ENCODE measurements around the gene KLHDC7A.

Gene KLHDC7A

GRCh38 chr1:18473195-18473815 is 7.4 kb upstream of the KLHDC7A start:
- DNase-seq = no peak

GRCh38 chr1:18474559-18475175 is 6.1 kb upstream of the KLHDC7A start:
- DNase-seq = no peak

GRCh38 chr1:18475234-18475905 is 5.4 kb upstream of the KLHDC7A start:
- no peak for DNase-seq

GRCh38 chr1:18479454-18479853 is 1.3 kb upstream of the KLHDC7A start:
- no peak for DNase-seq

GRCh38 chr1:18481190-18481920 is 625 bp downstream of the KLHDC7A start:
- no peak for DNase-seq

GRCh38 chr1:18481921-18482701 is 1.4 kb downstream of the KLHDC7A start:
- no peak for DNase-seq

GRCh38 chr1:18482721-18483425 is 2.1 kb downstream of the KLHDC7A start:
- DNase-seq = no peak

GRCh38 chr1:18484276-18484675 is 3.5 kb downstream of the KLHDC7A start:
- no peak for DNase-seq

- no peak for DNase-seq
Observed at GRCh38 chr1:18484721-18485120, 4.0 kb downstream of the KLHDC7A start.

- DNase-seq = no peak
Observed at GRCh38 chr1:18485227-18485626, 4.5 kb downstream of the KLHDC7A start.

GRCh38 chr1:18486195-18486594 is 5.5 kb downstream of the KLHDC7A start:
- DNase-seq = no peak

GRCh38 chr1:18489417-18490143 is 8.8 kb downstream of the KLHDC7A start:
- DNase-seq = no peak

- DNase-seq = no peak
Observed at GRCh38 chr1:18491168-18491567, 10.4 kb downstream of the KLHDC7A start.

GRCh38 chr1:18494304-18494703 is 13.6 kb downstream of the KLHDC7A start:
- no peak for DNase-seq

- no peak for DNase-seq
Observed at GRCh38 chr1:18495635-18496034, 14.9 kb downstream of the KLHDC7A start.

- no peak for DNase-seq
Observed at GRCh38 chr1:18496056-18496455, 15.3 kb downstream of the KLHDC7A start.

GRCh38 chr1:18496497-18497235 is 15.9 kb downstream of the KLHDC7A start:
- DNase-seq = no peak

- DNase-seq = no peak
Observed at GRCh38 chr1:18501833-18502232, 21.1 kb downstream of the KLHDC7A start.

- no peak for DNase-seq
Observed at GRCh38 chr1:18504609-18505008, 23.9 kb downstream of the KLHDC7A start.

GRCh38 chr1:18505666-18506065 is 24.9 kb downstream of the KLHDC7A start:
- DNase-seq = no peak

- DNase-seq = no peak
Observed at GRCh38 chr1:18508084-18508483, 27.4 kb downstream of the KLHDC7A start.

Measured in fibroblast of upper back skin (primary cell).